HL-60 (cell line): Measurements from ENCODE around the gene CXCR6.

Experiments
- DNase-seq, 2 experiments: peaks; one replicate each; pipeline ENCODE4 v3.0.0-alpha.2; 2010 to 2020; ENCODE audit warnings: low read depth in 1 of 2, low spot score in 1 of 2
- H3K27ac ChIP-seq: fragments of 250-450 bp; sonication (Bioruptor Pico); replicated peaks from 2 replicates; pipeline ENCODE4 v1.5.1; 2020; ENCODE audit warnings: mild to moderate bottlenecking, moderate library complexity
- H3K27me3 ChIP-seq: fragments of 250-450 bp; sonication (Bioruptor Pico); 2 replicates; pipeline ENCODE4 v1.5.1; 2021; ENCODE audit warnings: mild to moderate bottlenecking, moderate library complexity; ENCODE audit not compliant: insufficient read depth, poor library complexity, severe bottlenecking
- H3K4me3 ChIP-seq: replicated peaks from 2 replicates; pipeline ENCODE4 v1.5.1; 2011; ENCODE audit warnings: mild to moderate bottlenecking, control low read depth, low read length; ENCODE audit not compliant: insufficient read depth
- GABPA ChIP-seq: IDR thresholded peaks from 2 replicates; pipeline ENCODE4 v1.6.1; 2012; ENCODE audit warnings: low read depth
- POLR2AphosphoS5 ChIP-seq: IDR thresholded peaks from 2 replicates; pipeline ENCODE4 v1.6.1; 2012; ENCODE audit warnings: low read depth
- SPI1 ChIP-seq: IDR thresholded peaks from 2 replicates; pipeline ENCODE4 v1.6.1; 2012; ENCODE audit warnings: low read depth, mild to moderate bottlenecking, borderline replicate concordance
- TF ChIP-seq, protein P1 (sequence below): IDR thresholded peaks from one replicate; pipeline ENCODE4 v1.5.1; 2011; ENCODE audit warnings: low read length, control low read depth, inconsistent platforms; ENCODE audit not compliant: insufficient read depth
- TF ChIP-seq, protein P2 (sequence below): IDR thresholded peaks from 2 replicates; pipeline ENCODE4 v1.6.1; 2012; ENCODE audit warnings: low read depth; ENCODE audit not compliant: insufficient replicate concordance

Gene CXCR6

DNA sequence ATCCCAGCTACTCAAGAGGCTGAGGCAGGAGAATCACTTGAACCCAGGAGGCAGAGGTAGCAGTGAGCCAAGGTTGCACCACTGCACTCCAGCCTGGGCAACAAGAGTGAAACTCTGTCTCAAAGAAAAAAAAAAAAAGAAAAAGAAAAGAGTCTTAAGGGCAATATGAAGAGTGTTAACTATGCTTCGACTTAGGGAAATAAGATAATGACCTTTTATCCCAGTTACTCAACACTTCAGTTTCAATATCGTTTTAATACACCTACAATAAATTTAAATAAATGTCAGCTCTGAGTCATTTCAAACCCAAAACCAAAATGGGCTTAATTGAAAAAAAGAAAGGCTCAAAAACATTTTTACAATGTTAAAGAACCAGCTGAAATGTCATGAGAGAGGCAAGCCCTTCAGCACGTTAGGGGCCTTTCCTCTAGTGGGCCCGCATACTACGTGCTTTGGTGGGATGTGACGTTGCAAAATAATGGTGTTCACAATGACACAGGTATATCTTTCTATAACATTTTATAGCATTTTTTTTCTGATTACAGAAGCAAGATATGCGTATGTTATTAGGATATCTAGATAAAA, 37.1 kb downstream of the CXCR6 start:
- Histone ChIP-seq H3K4me3 (no peak overlapping the region), H3K27ac (no peak overlapping the region; the same call in 1 of the 2 replicates), H3K27me3 (no peaks in the 10 kb centered on the region)
- TF ChIP-seq, protein P1, sequence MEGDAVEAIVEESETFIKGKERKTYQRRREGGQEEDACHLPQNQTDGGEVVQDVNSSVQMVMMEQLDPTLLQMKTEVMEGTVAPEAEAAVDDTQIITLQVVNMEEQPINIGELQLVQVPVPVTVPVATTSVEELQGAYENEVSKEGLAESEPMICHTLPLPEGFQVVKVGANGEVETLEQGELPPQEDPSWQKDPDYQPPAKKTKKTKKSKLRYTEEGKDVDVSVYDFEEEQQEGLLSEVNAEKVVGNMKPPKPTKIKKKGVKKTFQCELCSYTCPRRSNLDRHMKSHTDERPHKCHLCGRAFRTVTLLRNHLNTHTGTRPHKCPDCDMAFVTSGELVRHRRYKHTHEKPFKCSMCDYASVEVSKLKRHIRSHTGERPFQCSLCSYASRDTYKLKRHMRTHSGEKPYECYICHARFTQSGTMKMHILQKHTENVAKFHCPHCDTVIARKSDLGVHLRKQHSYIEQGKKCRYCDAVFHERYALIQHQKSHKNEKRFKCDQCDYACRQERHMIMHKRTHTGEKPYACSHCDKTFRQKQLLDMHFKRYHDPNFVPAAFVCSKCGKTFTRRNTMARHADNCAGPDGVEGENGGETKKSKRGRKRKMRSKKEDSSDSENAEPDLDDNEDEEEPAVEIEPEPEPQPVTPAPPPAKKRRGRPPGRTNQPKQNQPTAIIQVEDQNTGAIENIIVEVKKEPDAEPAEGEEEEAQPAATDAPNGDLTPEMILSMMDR, result no peak
- TF ChIP-seq, protein P2, sequence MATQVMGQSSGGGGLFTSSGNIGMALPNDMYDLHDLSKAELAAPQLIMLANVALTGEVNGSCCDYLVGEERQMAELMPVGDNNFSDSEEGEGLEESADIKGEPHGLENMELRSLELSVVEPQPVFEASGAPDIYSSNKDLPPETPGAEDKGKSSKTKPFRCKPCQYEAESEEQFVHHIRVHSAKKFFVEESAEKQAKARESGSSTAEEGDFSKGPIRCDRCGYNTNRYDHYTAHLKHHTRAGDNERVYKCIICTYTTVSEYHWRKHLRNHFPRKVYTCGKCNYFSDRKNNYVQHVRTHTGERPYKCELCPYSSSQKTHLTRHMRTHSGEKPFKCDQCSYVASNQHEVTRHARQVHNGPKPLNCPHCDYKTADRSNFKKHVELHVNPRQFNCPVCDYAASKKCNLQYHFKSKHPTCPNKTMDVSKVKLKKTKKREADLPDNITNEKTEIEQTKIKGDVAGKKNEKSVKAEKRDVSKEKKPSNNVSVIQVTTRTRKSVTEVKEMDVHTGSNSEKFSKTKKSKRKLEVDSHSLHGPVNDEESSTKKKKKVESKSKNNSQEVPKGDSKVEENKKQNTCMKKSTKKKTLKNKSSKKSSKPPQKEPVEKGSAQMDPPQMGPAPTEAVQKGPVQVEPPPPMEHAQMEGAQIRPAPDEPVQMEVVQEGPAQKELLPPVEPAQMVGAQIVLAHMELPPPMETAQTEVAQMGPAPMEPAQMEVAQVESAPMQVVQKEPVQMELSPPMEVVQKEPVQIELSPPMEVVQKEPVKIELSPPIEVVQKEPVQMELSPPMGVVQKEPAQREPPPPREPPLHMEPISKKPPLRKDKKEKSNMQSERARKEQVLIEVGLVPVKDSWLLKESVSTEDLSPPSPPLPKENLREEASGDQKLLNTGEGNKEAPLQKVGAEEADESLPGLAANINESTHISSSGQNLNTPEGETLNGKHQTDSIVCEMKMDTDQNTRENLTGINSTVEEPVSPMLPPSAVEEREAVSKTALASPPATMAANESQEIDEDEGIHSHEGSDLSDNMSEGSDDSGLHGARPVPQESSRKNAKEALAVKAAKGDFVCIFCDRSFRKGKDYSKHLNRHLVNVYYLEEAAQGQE, result no peak
- TF ChIP-seq GABPA (no peak), SPI1 (no peak), POLR2AphosphoS5 (no peak)
- DNase-seq, result no peak

DNA sequence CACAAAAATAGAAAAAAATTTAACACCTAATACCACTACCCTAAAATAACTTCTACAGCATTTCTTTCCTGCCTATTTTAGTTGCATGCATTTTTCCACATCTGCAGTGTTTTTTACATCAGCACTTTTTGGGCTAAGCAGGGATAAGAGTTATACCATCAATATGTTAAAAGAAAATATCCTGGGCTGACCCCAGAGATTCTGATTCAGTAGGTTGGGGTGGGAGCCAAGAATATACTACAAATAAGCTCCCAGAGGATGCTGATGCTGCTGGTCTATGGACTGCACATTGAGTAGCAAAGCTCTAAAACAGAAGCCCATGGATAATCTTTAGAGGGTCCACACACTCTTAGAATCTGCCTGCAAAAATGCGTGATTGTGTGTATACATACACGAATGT, 37.6 kb downstream of the CXCR6 start:
- no peak overlapping the region for H3K27ac ChIP-seq
- no peak for TF ChIP-seq POLR2AphosphoS5
- no peak for TF ChIP-seq SPI1
- TF ChIP-seq, protein P2, result no peak
- TF ChIP-seq, protein P1, result no peak

GRCh38 chr3:45981346-45982074, 38.2 kb downstream of the CXCR6 start:
- Histone ChIP-seq H3K27me3 (no peaks in the 10 kb centered on the region), H3K4me3 (no peak overlapping the region), H3K27ac (no peak overlapping the region)
- DNase-seq, result no peak
- TF ChIP-seq, protein P1, result no peak
- TF ChIP-seq POLR2AphosphoS5, result no peak
- TF ChIP-seq, protein P2, result no peak

More for the DNA sequence above, 37.6 kb downstream of the CXCR6 start:
- Histone ChIP-seq H3K4me3 (no peak overlapping the region), H3K27me3 (no peaks in the 10 kb centered on the region)
- DNase-seq, result no peak
